HG02943 (cell line): ENCODE measurements around the gene NFKBIA.
"Not testable (repeated sequence)": the region's sequence is repeated elsewhere in the genome, so short reads cannot be mapped to it uniquely, and the experiment has no call there.

ENCODE experiments used
- ATAC-seq: cut with Tn5 transposase; IDR thresholded peaks from one replicate; pipeline ENCODE4 v1.9.1; 2021; ENCODE audit warnings: mild to moderate bottlenecking, low read depth, moderate library complexity; ENCODE audit not compliant: unreplicated experiment

The NFKBIA gene, protein sequence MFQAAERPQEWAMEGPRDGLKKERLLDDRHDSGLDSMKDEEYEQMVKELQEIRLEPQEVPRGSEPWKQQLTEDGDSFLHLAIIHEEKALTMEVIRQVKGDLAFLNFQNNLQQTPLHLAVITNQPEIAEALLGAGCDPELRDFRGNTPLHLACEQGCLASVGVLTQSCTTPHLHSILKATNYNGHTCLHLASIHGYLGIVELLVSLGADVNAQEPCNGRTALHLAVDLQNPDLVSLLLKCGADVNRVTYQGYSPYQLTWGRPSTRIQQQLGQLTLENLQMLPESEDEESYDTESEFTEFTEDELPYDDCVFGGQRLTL

DNA sequence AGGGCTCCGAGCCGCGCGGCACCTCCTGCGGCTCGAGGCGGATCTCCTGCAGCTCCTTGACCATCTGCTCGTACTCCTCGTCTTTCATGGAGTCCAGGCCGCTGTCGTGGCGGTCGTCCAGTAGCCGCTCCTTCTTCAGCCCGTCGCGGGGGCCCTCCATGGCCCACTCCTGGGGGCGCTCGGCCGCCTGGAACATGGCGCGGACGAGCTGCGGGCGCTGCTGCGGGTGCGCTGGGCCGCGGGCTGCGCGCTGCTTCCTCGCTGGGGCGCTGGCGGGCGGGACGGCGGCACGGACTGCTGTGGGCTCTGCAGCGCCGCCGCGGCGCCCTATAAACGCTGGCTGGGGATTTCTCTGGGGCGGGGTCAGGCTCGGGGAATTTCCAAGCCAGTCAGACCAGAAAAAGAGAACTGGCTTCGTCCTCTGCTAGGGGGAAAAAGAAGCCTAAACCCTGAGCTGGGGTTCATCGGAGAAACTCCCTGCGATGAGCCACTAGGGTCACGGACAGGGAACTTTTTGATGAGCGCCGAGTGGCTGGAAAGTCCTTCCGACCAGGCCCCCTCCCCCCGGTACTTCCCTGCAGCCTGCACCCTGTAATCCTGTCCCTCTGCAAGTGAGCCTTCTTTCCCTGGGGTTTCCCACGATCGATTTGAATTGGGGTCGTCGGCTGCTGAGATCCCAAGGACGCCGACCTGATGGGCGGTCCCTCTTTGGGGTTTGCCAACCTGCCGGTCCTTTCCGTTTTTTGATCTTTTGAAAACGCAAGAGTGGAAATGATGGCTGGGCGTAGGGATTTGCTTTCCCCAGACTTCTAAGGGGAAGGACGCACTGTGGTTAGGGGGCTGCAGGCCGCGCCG lies at the start of gene NFKBIA:
NFKBIA (minus strand) TSS at position 301 of the 855 bp plus-strand sequence; CDS start at position 196, 105 bp downstream.
- ATAC-seq, result peak; percentile 58

DNA sequence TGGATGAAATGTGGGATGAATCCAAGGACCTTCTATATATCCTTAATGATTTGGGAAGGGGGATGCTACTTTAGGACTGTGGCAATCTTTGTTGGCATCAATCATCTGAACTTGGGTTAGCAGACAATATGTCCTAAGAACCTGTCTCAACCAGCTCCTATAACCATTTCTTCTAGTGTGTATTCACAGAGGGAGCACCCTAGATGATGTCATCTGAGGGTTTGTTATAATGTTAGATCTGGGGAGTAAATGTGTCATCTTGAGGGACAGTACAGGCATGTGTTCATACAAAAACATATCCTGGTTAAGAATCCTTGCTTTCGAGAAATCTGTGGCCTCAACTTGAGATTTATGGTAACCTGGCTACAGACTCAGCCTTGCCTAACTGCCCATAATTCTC lies 41.9 kb upstream of the NFKBIA start:
- no peak for ATAC-seq

DNA sequence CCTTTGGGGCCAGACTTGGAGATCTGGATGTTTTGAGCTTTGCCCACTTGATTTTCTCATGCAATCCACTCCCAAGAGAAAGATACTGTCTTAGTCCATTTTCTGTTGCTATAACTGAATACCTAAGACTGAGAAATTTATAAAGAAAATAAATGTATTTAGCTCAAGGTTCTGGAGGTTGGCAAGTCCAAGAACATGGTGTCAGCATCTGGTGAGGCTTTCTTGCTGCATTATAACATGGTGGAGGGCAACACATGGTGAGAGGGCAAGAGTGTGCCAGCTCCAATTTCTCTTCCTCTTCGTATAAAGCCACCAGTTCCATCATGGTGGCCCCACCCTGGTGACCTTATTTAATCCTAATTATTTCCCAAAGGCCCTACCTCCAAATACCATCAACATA lies 39.6 kb upstream of the NFKBIA start:
- no peak for ATAC-seq

DNA sequence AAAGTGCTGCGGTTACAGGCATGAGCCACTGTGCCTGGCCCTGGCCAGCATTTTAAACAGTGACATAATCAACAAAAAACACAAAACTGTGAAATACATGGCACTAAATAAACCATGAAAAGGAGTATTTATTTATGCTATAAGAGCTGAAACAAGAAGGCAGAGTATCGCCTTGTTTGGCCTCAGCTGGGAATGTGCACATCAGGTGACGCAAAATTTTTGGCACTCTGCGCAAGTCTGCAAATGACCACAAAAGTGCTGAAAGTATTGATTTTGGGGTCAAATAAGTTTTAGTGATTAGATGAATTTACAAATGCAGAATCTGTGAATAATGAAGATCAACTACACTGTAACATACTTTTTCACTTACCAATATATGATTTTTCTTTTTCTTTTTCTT lies 36.6 kb upstream of the NFKBIA start:
- no peak for ATAC-seq

DNA sequence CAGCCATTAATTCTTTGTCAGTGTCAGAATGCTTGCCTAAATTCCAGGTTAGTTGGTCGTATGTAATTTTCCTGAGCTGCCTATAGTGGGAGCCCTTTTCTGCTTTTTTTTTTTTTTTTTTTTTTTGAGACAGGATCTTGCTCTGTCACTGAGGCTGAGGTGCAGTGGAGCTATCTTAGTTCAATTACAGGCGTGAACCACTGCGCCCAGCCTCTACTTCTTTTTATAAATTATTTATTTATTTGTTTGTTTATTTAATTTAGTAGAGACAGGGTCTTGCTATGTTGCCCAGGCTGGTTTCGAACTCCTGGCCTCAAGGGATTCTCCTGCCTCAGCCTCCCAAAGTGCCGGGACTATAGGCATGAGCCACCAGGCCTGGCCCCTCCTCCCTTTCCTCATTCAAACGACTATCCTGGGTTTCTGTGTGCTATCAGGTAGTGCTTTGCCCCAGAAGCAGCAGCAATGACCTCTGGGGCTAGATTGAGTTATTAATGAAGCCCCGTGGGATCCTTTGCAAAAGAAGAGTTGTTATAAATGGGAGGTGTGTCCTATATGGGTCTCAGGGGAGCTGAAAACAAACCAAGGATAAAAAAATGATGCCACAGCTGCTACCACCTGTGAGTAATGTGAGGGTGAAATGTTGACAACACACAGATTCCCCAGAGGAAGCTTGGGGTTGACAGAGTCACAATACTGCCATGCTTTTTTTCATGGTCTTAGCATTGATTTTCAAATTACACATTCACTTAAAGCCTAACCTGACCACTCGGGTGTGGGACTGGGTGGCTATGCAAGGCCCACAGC lies 34.6 kb upstream of the NFKBIA start:
- ATAC-seq, result no peak

DNA sequence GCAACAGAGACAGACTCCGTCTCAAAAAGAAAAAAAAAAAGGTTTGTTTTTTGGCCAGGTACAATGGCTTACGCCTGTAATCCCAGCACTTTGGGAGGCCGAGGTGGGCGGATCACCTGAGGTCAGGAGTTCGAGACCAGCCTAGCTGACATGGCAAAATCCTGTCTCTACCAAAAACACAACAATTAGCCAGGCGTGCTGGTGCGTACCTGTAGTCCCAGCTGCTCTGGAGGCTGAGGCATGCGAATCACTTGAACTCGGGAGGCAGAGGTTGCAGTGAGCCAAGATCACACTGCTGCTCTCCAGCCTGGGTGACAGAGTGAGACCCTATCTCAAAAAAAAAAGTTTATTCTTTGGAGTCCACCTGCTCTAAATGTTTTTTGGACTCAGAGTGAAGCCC lies 33.9 kb upstream of the NFKBIA start:
- ATAC-seq, result not testable (repeated sequence)

DNA sequence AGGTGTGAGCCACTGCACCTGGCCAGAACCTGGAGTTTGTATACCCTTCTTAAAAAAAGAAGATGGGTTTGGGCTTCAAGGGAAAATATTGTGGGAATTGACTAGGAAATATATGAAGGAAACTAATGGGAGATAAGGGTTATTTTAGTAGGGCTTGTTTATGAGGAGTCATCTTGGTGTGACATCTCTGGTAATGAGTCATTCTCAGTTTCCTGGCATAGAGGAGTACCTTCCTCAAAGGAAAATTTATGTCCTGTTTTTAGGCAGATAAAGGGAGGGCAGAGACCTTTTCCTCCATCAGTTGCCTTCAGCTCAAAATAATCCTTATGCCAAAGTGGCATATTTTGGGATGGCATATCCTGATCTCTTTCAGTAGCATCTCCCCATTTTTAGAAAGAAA lies 30.6 kb upstream of the NFKBIA start:
- no peak for ATAC-seq

DNA sequence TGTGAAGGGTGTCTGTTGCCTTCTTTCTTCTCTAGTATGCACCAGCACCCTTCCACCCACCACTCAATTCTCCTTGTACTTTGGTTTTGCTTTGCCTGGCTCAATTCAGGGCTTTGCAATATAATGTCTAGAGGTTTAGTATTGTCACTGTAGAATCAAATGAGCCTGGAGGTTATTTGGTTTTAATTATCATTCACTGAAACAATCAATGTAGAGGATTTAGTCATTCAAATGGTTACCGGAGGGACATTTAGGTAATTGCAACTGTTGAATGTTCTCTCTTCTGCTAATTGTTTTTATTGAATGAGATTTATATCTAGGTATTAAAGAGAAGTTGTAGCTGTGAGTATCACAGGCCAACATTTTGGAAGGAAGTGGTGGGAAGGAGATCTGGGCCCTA lies 29.3 kb upstream of the NFKBIA start:
- no peak for ATAC-seq

DNA sequence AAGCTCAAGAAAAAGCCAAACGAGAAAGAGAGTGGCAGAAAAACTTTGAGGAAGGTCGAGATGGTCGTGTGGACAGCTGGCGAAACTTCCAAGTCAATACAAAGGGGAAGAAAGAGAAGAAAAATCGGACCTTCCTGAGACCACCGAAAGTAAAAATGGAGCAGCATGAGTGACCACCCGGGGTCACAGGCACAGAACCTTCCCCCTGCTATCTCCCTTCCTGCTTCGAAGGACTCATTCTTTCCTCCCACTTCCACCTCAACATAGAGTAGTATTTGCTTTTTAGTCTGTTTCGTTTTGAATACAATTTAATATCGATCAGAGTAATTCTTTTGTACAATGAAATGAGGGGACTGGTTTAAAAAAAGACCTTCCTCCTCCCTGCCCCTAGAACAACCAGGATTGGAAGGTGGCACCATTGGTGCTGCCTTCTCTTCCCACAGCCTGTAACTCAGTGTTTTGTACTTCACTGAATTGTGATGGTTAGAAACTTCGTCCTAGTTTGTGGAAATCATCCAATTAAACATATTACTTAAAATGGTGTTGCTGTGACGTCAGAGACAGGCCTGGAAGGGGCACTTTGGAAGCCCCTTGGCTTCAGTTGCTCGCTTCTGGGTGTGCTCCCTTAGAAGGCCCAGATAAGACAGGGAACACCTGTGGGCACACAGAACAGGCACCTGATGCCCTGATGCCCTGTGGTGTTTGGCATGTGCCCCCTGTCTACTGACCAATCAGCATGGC lies 26.1 kb upstream of the NFKBIA start:
- no peak for ATAC-seq

DNA sequence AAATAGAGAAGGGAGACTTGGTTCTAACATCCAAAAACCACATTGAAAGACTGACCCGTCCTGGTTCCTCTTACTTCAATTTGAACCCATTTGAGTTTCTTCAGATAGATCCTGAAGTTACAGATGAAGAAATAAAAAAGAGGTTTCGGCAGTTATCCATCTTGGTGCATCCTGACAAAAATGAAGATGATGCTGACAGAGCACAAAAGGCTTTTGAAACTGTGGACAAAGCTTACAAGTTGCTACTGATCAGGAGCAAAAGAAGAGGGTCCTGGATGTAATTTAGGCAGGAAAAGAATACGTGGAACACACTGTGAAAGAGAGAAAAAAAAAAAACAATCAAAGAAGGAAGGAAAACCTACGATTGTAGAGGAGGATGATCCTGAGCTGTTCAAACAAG lies 25.4 kb upstream of the NFKBIA start:
- no peak for ATAC-seq

DNA sequence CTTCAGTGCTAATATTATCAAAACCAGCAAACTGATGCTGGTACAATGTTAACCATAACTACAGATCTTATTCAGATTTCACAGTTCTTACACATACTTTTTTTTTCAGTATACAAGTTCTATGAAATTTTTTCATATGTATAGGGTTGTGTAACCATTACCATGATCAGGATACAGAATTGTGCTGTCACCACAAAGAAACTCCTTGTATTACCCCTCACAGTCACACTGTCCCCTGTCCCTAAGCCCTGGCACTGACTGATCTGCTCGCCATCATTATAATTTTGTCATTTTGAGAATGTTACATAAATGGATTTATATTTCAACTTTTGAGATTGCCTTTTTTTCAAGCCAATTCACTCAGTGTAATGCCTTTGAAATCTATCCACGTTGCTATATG lies 21.3 kb upstream of the NFKBIA start:
- ATAC-seq, result no peak

DNA sequence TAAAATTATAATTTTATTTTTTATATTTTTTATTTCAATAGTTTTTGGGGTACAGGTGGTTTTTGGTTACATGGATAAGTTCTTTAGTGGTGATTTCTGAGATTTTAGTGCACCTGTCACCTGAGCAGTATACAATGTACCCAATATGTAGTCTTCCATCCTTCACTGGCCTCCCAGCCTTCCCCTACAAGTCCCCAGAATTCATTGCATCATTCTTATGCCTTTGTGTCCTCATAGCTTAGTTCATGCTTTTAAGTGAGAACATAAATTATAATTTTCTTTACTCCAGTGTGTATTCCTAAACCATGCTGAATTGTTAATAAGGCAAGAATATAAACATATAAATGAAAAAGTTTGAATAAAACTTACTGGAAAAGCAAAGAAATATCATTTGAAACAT lies 19.1 kb upstream of the NFKBIA start:
- ATAC-seq, result no peak

DNA sequence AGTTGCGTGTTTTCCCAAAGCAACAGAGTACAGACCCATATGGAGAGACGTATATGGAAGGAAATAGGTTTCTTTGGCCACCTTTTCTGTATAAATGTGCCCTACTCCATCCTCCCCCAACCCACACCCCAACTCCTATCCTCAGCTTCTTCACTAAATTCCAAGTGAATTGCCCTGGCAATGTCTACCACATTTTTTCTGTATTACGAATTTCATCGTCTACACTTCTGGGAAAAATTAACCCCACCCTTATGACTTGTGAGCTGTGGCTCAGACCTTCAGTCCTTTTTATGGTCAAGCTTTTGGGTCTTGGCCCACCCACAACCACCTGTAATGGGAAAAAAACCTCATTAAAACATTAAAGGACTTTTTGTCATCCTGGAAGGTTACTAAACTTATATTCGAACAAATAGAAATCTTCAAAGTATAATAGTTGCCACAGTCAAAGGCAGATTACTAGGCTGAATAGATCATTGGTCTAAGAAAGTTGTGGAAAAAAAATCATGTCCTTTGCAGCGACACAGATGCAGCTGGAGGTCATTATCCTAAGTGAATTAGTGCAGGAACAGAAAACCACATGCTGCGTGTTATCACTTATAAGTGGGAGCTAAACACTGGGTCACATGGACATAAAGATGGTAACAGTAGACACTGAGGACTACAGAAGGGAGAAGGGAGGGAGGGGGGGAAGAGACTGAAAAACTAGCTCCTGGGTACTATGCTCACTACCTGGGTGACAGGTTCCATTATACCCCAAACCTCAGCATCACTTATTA lies 15.7 kb upstream of the NFKBIA start:
- no peak for ATAC-seq

DNA sequence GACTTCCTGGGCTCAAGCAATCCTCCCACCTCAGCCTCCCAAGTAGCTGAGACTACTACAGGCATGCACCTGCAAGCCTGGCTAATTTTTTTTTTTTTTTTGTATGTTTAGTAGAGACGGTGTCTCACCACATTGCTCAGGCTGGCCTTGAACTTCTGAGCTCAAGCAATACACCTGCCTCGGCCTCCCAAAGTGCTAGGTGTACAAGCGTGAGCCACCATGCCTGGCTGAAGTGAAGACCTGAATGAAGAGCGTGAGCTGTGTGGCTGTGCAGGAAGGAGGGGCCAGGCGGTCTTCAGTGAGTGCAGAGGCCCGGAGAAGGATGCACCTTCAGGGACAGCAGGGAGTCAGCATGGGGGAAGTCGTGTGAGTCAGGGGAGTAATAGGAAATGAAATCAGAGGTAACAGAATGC lies 14.9 kb upstream of the NFKBIA start:
- ATAC-seq, result no peak

DNA sequence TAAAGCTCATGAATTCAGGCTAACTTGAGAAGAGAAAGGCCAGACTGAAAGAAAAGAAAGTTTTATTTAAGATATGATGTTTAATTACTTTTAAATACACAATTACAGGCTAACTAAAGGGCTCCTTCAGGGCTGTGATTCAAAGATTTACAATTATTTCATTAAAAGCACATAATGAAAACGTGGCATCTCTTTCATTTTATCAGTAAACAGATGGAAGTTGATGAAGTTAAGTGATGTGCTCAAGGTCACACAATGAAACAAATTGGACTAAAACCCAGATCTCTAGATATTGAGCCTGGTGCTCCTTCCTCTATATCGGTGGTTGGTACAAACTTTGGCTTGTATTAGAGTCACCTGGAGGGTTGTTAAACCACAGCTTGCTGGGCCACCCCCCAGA lies 13.5 kb upstream of the NFKBIA start:
- no peak for ATAC-seq

DNA sequence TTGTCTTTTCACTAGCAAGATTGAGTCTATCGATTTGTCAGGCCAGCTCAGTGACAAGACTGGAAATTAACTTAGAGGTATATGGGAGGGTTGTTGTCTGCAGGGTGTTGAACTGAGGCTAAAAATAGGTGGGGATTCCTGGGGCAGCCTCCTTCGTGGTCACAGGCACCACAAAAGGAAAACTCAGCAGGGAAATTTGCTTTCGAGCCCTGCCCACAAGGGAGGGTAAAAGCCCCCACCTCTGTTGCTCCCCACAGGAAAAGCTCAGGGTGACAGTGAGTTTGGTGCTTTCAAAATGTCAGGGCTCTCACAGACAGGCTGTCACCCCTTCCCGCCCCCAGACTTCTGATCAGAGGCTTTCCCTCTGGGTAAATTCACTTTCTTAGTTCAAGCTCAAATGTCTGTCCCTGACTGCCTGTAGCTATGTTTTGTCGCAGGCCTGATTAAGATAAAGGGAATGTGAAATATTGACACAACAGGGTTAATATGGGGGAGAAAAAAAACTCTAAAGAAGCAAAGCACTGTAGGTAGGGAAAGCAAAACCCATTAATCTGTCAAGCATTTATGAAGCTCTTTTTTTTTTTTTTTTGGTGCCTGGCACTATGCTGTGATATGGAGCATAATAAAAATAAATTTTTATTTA lies 11.7 kb upstream of the NFKBIA start:
- peak; percentile 51 for ATAC-seq

DNA sequence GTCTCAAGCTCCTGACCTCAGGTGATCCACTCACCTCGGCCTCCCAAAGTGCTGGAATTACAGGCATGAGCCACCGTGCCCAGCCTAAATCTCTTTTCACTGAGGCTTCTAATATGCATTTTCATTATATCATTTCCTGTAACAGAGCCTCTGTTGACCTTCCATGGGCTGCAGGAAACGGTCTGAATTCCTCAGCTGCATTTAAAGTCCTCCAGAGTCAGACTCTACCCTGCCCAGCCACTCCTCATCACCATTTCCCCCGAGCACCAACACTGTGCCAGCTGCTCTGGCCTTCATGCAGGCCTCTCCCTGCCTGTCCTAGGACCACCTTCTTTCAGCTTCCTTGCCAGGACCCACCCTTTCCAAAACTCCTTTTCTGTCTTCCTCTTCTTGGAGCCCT lies 9.8 kb upstream of the NFKBIA start:
- ATAC-seq, result no peak

DNA sequence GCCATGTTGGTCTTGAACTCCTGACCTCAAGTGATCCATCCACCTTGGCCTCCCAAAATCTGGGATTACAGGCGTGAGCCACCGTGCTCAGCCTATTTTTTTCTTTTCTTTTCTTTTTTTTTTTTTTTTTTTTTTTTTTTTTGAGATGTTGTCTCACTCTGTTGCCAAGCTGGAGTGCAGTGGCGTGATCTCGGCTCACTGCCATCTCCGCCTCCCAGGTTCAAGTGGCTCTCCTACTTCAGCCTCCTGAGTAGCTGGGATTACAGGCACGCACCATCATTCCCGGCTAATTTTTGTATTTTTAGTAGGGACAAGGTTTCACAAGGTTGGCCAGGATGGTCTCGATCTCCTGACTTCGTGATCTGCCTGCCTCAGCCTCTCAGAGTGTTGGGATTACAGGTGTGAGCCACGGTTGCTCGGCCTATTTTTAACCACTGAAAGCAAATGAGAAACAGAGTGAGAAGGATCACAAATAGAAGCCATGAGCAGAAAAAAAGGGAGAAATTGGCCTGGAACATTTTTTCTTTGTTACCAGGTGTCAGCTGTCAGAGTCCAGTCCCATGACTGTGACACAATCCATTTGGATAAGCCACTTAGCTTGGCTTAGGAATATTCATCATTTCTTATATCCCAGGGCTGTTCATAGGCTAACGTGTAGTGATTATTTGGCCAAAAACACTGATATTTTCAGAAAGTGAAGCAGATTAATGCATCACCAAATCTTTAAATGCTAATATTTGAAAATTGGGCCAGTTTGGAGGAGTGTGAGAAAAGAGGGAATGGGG lies 7.9 kb upstream of the NFKBIA start:
- no peak for ATAC-seq
